Small intestine (tissue), 7 donors: ENCODE measurements around the gene SCN4B. TPM values are rescaled to one million over a fixed set of nuclear protein-coding genes. Genes with fewer than 3 reads are reported as not detected.
A peak's percentile ranks its signal among the peaks of the same experiment; 100 is the strongest.
"Not testable (repeated sequence)": the region's sequence is repeated elsewhere in the genome, so short reads cannot be mapped to it uniquely, and the experiment has no call there.

Experiments
- DNase-seq, 2 donors: peaks; one replicate each; pipeline versions ENCODE4 v3.0.0 to v3.0.0-alpha.2; 2013
- FAIRE-seq: peaks from 2 replicates; lab custom pipeline; 2012; peaks lifted over from hg19 to GRCh38; lab: Jason Lieb, UNC
- H3K27ac ChIP-seq, 3 donors: one replicate each; pipeline ENCODE4 v1.5.1; 2013; ENCODE audit warnings: low read length in 2 of 3, mild to moderate bottlenecking in 2 of 3, control low read depth in 1 of 3, inconsistent platforms in 1 of 3, low read depth in 1 of 3, moderate library complexity in 1 of 3
- H3K27me3 ChIP-seq, 3 donors: one replicate each; pipeline ENCODE4 v1.6.1; 2013; ENCODE audit warnings: low read length in 3 of 3, inconsistent platforms in 1 of 3; ENCODE audit not compliant: control insufficient read depth in 3 of 3, insufficient read depth in 3 of 3
- H3K36me3 ChIP-seq, 3 donors: one replicate each; pipeline ENCODE4 v1.6.1; 2013; ENCODE audit warnings: low read length in 3 of 3, inconsistent platforms in 1 of 3, low read depth in 1 of 3, mild to moderate bottlenecking in 1 of 3, moderate library complexity in 1 of 3; ENCODE audit not compliant: control insufficient read depth in 3 of 3, insufficient read depth in 2 of 3
- H3K4me1 ChIP-seq, 3 donors: one replicate each; pipeline ENCODE4 v1.6.1; 2013; ENCODE audit warnings: low read length in 2 of 3, inconsistent platforms in 1 of 3, low read depth in 1 of 3, mild to moderate bottlenecking in 1 of 3, moderate library complexity in 1 of 3; ENCODE audit not compliant: control insufficient read depth in 3 of 3, insufficient read depth in 2 of 3
- H3K4me3 ChIP-seq, 3 donors: one replicate each; pipeline ENCODE4 v1.5.1; 2013; ENCODE audit warnings: low read length in 3 of 3, control low read depth in 1 of 3, inconsistent platforms in 1 of 3, low read depth in 1 of 3, mild to moderate bottlenecking in 1 of 3, moderate library complexity in 1 of 3
- H3K9me3 ChIP-seq, 2 donors: one replicate each; pipeline ENCODE4 v1.6.1; 2013; ENCODE audit warnings: low read depth in 1 of 2, low read length in 1 of 2; ENCODE audit not compliant: control insufficient read depth in 2 of 2, insufficient read depth in 1 of 2
- WGBS, 3 donors: extraction: QIAGEN DNeasy Blood & Tissue Kit; methylation state at CpG; one replicate each; pipeline ENCODE4 v1.1.7; 2013; 5-methylcytosine and 5-hydroxymethylcytosine counted together
- polyA plus RNA-seq, 4 donors: library from polyadenylated mRNA; stranded (reverse) in 3 of 4; unstranded in 1 of 4; fragments of 200-250 nt in 3 of 4; fragments of 120-200 nt in 1 of 4; gene quantifications; one replicate each; pipeline versions ENCODE4 v1.2.1 to v1.2.3, GENCODE V29; 2013
- donor health status: healthy with polysubstance abuse.
- donor health status: control.
- donor health status: control.
- donor health status: Bipolar disorder and iron deficiency.
- donor health status: healthy.

Gene SCN4B
- polyA plus RNA-seq, 4 donors = 0.45 to 3.8 (median 2.1) TPM

GRCh38 chr11:118193910-118194566 lies 41.4 kb upstream of the SCN4B start:
- no peaks in the 10 kb centered on the region for H3K27me3 ChIP-seq
- FAIRE-seq = no peak
- no peak for DNase-seq
- no peak overlapping the region for H3K27ac ChIP-seq
- peaks cover 0 to 41% (median 0%) of the 10 kb centered on the region in 3 donors for H3K4me1 ChIP-seq
- H3K36me3 ChIP-seq = no peaks in the 10 kb centered on the region
- H3K9me3 ChIP-seq = peaks cover 0 to 12% of the 10 kb centered on the region in 2 donors
- 65 to 73% (median 68%) methylated on average over 6 of the region's 6 CpGs for WGBS, 3 donors
- no peak overlapping the region for H3K4me3 ChIP-seq

- H3K4me1 ChIP-seq = peaks cover 0 to 31% (median 0%) of the 10 kb centered on the region in 3 donors
- not testable (repeated sequence) for H3K4me3 ChIP-seq, H3K27me3 ChIP-seq, DNase-seq, H3K27ac ChIP-seq, FAIRE-seq, H3K36me3 ChIP-seq
- peaks cover 0 to 12% of the 10 kb centered on the region in 2 donors for H3K9me3 ChIP-seq
- 87 to 94% (median 91%) methylated on average over 5 of the region's 5 CpGs for WGBS, 3 donors
These were observed 40.2 kb upstream of the SCN4B start for GRCh38 chr11:118192817-118193216.

- FAIRE-seq, H3K36me3 ChIP-seq: not testable (repeated sequence)
- WGBS, 3 donors = 25 to 51% (median 50%) methylated on average over 2 of the region's 2 CpGs
These were observed 38.4 kb upstream of the SCN4B start for GRCh38 chr11:118190942-118191506.

GRCh38 chr11:118186346-118187107 lies 33.9 kb upstream of the SCN4B start:
- Histone ChIP-seq H3K4me1 (no peaks in the 10 kb centered on the region), H3K27ac (no peak overlapping the region), H3K9me3 (peaks cover 0 to 7% of the 10 kb centered on the region in 2 donors), H3K4me3 (no peak overlapping the region), H3K36me3 (no peaks in the 10 kb centered on the region), H3K27me3 (peaks cover 0 to 5% (median 4%) of the 10 kb centered on the region in 3 donors)
- WGBS, 3 donors = 10 to 47% (median 14%) methylated on average over 6 of the region's 6 CpGs
- FAIRE-seq (no peak), DNase-seq (peak in 1 of 2 donors; percentile 46)

More at GRCh38 chr11:118190942-118191506, 38.4 kb upstream of the SCN4B start:
- not testable (repeated sequence) for H3K4me3 ChIP-seq, H3K27ac ChIP-seq, H3K27me3 ChIP-seq, DNase-seq
- peaks cover 0 to 12% of the 10 kb centered on the region in 2 donors for H3K9me3 ChIP-seq
- peaks cover 0 to 17% (median 0%) of the 10 kb centered on the region in 3 donors for H3K4me1 ChIP-seq

- FAIRE-seq (no peak), DNase-seq (no peak)
- Histone ChIP-seq H3K36me3 (no peaks in the 10 kb centered on the region), H3K27me3 (peaks cover 0 to 5% (median 4%) of the 10 kb centered on the region in 3 donors), H3K27ac (no peak overlapping the region), H3K4me1 (no peaks in the 10 kb centered on the region), H3K4me3 (no peak overlapping the region), H3K9me3 (no peaks in the 10 kb centered on the region)
- WGBS, 3 donors = 87 to 95% (median 94%) methylated on average over 12 of the region's 12 CpGs
These were observed 32.4 kb upstream of the SCN4B start for GRCh38 chr11:118184784-118185579.

GRCh38 chr11:118183691-118184090 lies 31.1 kb upstream of the SCN4B start:
- not testable (repeated sequence) for H3K4me3 ChIP-seq, DNase-seq, H3K4me1 ChIP-seq, H3K9me3 ChIP-seq, FAIRE-seq, H3K36me3 ChIP-seq, H3K27ac ChIP-seq, H3K27me3 ChIP-seq
- WGBS, 3 donors = 73 to 90% (median 88%) methylated on average over 5 of the region's 5 CpGs

GRCh38 chr11:118180300-118180703 lies 27.7 kb upstream of the SCN4B start:
- no peak for FAIRE-seq
- H3K4me1 ChIP-seq = no peaks in the 10 kb centered on the region
- H3K9me3 ChIP-seq = no peaks in the 10 kb centered on the region
- 37 to 78% (median 62%) methylated on average over 11 of the region's 11 CpGs for WGBS, 3 donors
- no peak overlapping the region for H3K4me3 ChIP-seq
- no peak overlapping the region for H3K27ac ChIP-seq
- H3K36me3 ChIP-seq = no peaks in the 10 kb centered on the region
- peaks cover 0 to 12% (median 0%) of the 10 kb centered on the region in 3 donors for H3K27me3 ChIP-seq
- peak in 1 of 2 donors; percentile 51 for DNase-seq

- peaks cover 0 to 2% (median 0%) of the 10 kb centered on the region in 3 donors for H3K4me1 ChIP-seq
- WGBS, 3 donors = 84 to 89% (median 88%) methylated on average over 4 of the region's 4 CpGs
- H3K27ac ChIP-seq = no peak overlapping the region
- DNase-seq (no peak), FAIRE-seq (no peak)
- H3K9me3 ChIP-seq = no peaks in the 10 kb centered on the region
- peaks cover 0 to 30% (median 0%) of the 10 kb centered on the region in 3 donors for H3K27me3 ChIP-seq
- no peak overlapping the region for H3K4me3 ChIP-seq
- no peaks in the 10 kb centered on the region for H3K36me3 ChIP-seq
These were observed 24.1 kb upstream of the SCN4B start for GRCh38 chr11:118176778-118177134.
